ENCODE data around the gene PNLIPRP2.

- TF ChIP-seq CTCF (IDR thresholded peaks at IDR 0.05; ENCODE audit: insufficient read depth, low read length) (no peak), GABPA (IDR thresholded peaks at IDR 0.05; ENCODE audit: low read depth) (no peak), POLR2AphosphoS5 (IDR thresholded peaks at IDR 0.05; ENCODE audit: low read depth) (no peak), SPI1 (IDR thresholded peaks at IDR 0.05; ENCODE audit: borderline replicate concordance, low read depth) (no peak)
Measured at GRCh38 chr10:116588995-116589394, 31.8 kb upstream of the PNLIPRP2 start.

All from HL-60 (cell line).